Measurements from ENCODE around the gene KRT6C. TPM values are rescaled to one million over a fixed set of nuclear protein-coding genes. Genes with fewer than 3 reads are reported as not detected.

The KRT6C gene
- total and polyA plus RNA-seq, 11 donors, result not detected

GRCh38 chr12:52517005-52517835, 43.6 kb upstream of the KRT6C start:
- no peaks in the 10 kb centered on the region for H3K4me1 ChIP-seq
- intact Hi-C loops (cut with DNase I), result loop anchor here in 1 of 10 donors (10.0 kb wide), 1 partner anchor 362 kb away; no protein-coding TSS in a partner anchor
- DNase-seq (no peak), ATAC-seq (no peak)
- H3K27me3 ChIP-seq, result no peaks in the 10 kb centered on the region
- H3K36me3 ChIP-seq, result no peaks in the 10 kb centered on the region
- no peak overlapping the region for H3K4me3 ChIP-seq
- 88 to 93% (median 90%) methylated on average over 13 to 14 of the region's 14 CpGs for WGBS, 4 donors
- no peak for TF ChIP-seq POLR2A (IDR thresholded peaks at IDR 0.05)
- no peak overlapping the region for H3K27ac ChIP-seq
- H3K9me3 ChIP-seq, result no peaks in the 10 kb centered on the region

GRCh38 chr12:52515927-52516831, 42.6 kb upstream of the KRT6C start:
- no peak for TF ChIP-seq POLR2A (IDR thresholded peaks at IDR 0.05)
- TF ChIP-seq CTCF (IDR thresholded peaks at IDR 0.05), result no peak
- H3K9me3 ChIP-seq, result peaks cover 0 to 2% (median under 1%) of the 10 kb centered on the region in 12 donors
- DNase-seq (no peak), ATAC-seq (no peak)
- intact Hi-C loops (cut with DNase I), result loop anchor here in 1 of 10 donors (10.0 kb wide), 1 partner anchor 361 kb away; no protein-coding TSS in a partner anchor
- no peak overlapping the region for H3K27ac ChIP-seq
- no peak overlapping the region for H3K4me3 ChIP-seq
- no peaks in the 10 kb centered on the region for H3K27me3 ChIP-seq
- H3K36me3 ChIP-seq, result no peaks in the 10 kb centered on the region
- no peaks in the 10 kb centered on the region for H3K4me1 ChIP-seq
- WGBS, 4 donors, result 87 to 91% (median 89%) methylated on average over 15 of the region's 15 CpGs

- Histone ChIP-seq H3K27me3 (peaks cover 0 to 4% (median 0%) of the 10 kb centered on the region in 9 donors), H3K4me1 (no peaks in the 10 kb centered on the region), H3K36me3 (no peaks in the 10 kb centered on the region), H3K4me3 (no peak overlapping the region), H3K9me3 (peaks cover 0 to 11% (median 2%) of the 10 kb centered on the region in 12 donors), H3K27ac (no peak overlapping the region)
- 95 to 100% (median 97%) methylated on average over 1 of the region's 1 CpG for WGBS, 4 donors
- TF ChIP-seq POLR2A (IDR thresholded peaks at IDR 0.05), result no peak
- no peak for TF ChIP-seq CTCF (IDR thresholded peaks at IDR 0.05)
- ATAC-seq (no peak), DNase-seq (no peak)
- intact Hi-C loops (cut with DNase I), result loop anchor here in 1 of 10 donors (10.0 kb wide), 1 partner anchor 360 kb away; no protein-coding TSS in a partner anchor
Measured at GRCh38 chr12:52515319-52515646, 41.7 kb upstream of the KRT6C start.

GRCh38 chr12:52514471-52515318, 41.1 kb upstream of the KRT6C start:
- DNase-seq, result no peak
- Histone ChIP-seq H3K9me3 (peaks cover 0 to 13% (median 2%) of the 10 kb centered on the region in 12 donors), H3K27me3 (peaks cover 0 to 5% (median 0%) of the 10 kb centered on the region in 9 donors), H3K4me1 (no peaks in the 10 kb centered on the region), H3K27ac (no peak overlapping the region), H3K4me3 (no peak overlapping the region), H3K36me3 (no peaks in the 10 kb centered on the region)
- TF ChIP-seq POLR2A (IDR thresholded peaks at IDR 0.05) (no peak), CTCF (IDR thresholded peaks at IDR 0.05) (no peak)
- WGBS, 4 donors, result 86 to 91% (median 88%) methylated on average over 8 to 14 of the region's 14 CpGs
- intact Hi-C loops (cut with DNase I), result loop anchor here in 1 of 10 donors (10.0 kb wide), 1 partner anchor 360 kb away; no protein-coding TSS in a partner anchor
- ATAC-seq, result no peak

Measured in heart left ventricle (tissue), 16 donors.